Fibroblast of skin of scalp (primary cell): Measurements from ENCODE around the gene FGF9.

ENCODE experiments used
- DNase-seq: peaks from one replicate; pipeline ENCODE4 v3.0.0-alpha.2; 2013

The FGF9 gene

GRCh38 chr13:21710163-21710562 is 39.3 kb downstream of the FGF9 start:
- no peak for DNase-seq

- no peak for DNase-seq
These were observed 46.9 kb downstream of the FGF9 start for GRCh38 chr13:21717817-21718216.

- DNase-seq = no peak
These were observed 48.6 kb downstream of the FGF9 start for GRCh38 chr13:21719463-21719862.

GRCh38 chr13:21723807-21724505 is 53.1 kb downstream of the FGF9 start:
- no peak for DNase-seq

- no peak for DNase-seq
These were observed 59.5 kb downstream of the FGF9 start for GRCh38 chr13:21730186-21730880.

- no peak for DNase-seq
These were observed 62.8 kb downstream of the FGF9 start for GRCh38 chr13:21733475-21734263.

GRCh38 chr13:21734961-21735360 is 64.1 kb downstream of the FGF9 start:
- DNase-seq = no peak

GRCh38 chr13:21735701-21736401 is 65.0 kb downstream of the FGF9 start:
- DNase-seq = no peak

GRCh38 chr13:21736926-21737325 is 66.1 kb downstream of the FGF9 start:
- no peak for DNase-seq

- DNase-seq = no peak
These were observed 67.8 kb downstream of the FGF9 start for GRCh38 chr13:21738630-21739029.

- DNase-seq = no peak
These were observed 68.9 kb downstream of the FGF9 start for GRCh38 chr13:21739771-21740170.

- DNase-seq = no peak
These were observed 70.6 kb downstream of the FGF9 start for GRCh38 chr13:21741396-21741979.

- DNase-seq = no peak
These were observed 71.2 kb downstream of the FGF9 start for GRCh38 chr13:21742096-21742495.

- DNase-seq = no peak
These were observed 73.3 kb downstream of the FGF9 start for GRCh38 chr13:21744149-21744548.

GRCh38 chr13:21745307-21745706 is 74.4 kb downstream of the FGF9 start:
- no peak for DNase-seq

GRCh38 chr13:21747456-21747855 is 76.6 kb downstream of the FGF9 start:
- DNase-seq = no peak

- DNase-seq = no peak
These were observed 77.3 kb downstream of the FGF9 start for GRCh38 chr13:21748166-21748565.

GRCh38 chr13:21749410-21749809 is 78.5 kb downstream of the FGF9 start:
- DNase-seq = peak; percentile 26

GRCh38 chr13:21752501-21752900 is 81.6 kb downstream of the FGF9 start:
- no peak for DNase-seq

GRCh38 chr13:21753117-21753729 is 82.3 kb downstream of the FGF9 start:
- no peak for DNase-seq
